SIG-M5 (cell line): ENCODE results near the gene PCP4L1.
"Not testable (repeated sequence)": the region's sequence is repeated elsewhere in the genome, so short reads cannot be mapped to it uniquely, and the experiment has no call there.

Experiments used
- DNase-seq: peaks from one replicate; lab custom pipeline; 2025; lab: John Stamatoyannopoulos, UW

PCP4L1 gene

DNA sequence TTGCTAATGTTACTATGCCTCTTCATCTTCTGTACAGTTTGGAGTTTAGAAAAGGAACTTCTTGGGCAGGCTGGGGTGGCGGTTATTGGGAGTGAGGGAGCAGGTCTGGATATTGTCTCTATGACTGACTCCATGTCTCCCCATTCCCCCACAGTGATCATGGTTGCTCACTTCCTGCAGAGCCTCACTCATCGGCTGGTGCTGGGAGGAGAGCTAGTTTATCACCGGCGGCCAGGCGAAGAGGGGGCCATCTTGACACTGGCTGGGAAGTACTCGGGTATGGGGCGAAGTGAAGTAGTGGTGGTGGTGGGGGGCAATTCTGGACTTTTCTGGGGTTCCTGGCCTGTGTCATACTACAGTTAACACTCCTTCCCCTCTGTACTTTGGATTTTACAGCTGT is 30.5 kb upstream of the PCP4L1 start:
- no peak for DNase-seq

DNA sequence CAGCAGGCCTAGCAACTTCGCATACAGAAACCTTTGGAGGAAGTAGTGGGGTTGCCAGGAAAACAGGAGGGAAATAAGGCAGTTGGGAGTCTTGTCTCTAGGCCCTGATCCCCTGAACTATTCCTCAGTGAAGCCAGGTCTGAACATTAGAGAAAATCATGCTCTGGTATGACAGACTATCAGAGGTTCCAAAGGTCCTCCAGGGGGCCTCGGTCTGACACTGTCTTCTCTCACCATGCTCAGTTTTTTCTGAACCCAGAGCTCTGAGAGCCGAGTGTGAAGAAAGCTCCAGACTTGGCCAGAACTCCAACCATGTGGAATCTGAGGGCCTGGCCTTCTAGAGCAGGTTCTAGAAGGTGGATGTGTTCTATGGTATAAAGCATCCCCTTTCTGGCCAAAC is 28.6 kb upstream of the PCP4L1 start:
- DNase-seq = no peak

DNA sequence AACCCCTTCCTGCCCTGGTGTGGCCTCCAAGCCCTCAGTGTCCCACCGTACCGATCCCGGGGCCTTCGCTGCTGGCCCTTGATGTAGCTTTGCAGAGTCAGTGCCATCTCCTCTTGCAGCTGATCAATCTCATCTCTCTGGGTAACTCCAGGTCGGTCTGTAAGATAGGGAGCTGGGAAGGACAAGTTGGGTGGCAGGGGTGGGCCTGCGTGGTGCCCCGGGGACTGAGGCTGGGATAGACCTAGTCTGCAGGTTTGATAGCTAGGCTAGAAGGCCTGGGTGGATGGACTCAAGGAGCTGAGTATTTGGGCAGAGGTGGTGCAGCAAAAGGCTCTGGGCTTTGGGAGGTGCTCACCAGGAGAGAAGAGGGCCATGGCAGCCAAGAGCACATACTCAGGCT is 27.8 kb upstream of the PCP4L1 start:
- DNase-seq = no peak

DNA sequence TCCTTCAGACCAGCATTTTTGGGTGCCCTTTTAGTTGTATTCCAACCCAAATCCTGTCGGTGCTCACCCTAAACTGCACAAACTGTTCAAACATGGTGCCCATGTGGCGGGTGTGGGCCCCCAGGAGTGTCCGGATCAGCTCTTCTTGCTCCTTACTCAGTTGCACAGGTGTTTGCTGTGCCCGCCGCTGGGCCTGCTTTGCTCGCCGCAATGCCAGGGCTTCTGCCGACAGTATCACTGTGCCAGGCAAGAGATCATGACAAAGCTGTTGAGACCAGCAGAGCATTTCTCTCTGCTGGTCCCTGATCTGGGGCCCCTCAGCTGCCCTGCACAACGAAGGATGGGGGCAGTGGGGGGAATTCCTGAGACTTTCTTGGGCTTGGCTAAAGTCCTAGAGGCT is 25.4 kb upstream of the PCP4L1 start:
- no peak for DNase-seq

DNA sequence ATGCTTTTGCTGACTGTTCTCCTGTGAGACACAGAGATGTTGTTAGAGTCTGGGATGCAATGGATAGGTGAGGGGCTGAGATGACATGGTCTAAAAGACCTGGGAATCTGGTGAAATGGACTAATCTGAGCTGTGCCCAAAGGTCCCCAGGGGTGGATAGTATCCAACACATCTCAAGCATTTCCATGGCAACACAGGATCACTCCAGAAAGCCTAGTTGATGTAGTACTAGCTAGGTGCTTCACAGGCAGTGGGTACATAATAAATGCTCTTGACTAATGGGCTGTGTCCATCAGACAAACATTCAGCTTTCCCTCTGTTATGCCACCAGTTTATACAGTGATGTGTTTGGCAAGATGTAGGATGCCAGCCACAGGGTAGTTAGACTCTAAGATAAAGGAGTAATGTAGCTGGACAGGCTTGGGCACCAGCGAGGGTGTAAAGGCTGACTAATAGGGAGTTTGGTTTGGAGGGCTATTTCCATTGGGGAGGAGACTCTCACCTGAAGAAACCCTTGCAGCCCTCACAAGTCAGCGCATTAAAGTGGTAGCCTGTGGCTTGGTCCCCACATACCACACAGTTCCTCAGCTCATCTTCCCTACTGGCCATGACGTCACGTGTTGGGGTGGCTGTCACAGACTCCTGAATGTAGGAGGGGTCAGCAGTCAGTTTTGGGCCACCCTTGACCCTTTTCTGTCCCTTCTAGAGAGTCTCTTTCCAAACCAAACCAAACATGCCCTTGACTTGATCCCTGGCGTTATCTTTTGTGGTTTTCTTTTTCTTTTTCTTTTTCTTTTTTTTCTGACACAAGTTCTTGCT is 22.4 kb upstream of the PCP4L1 start:
- DNase-seq = no peak

DNA sequence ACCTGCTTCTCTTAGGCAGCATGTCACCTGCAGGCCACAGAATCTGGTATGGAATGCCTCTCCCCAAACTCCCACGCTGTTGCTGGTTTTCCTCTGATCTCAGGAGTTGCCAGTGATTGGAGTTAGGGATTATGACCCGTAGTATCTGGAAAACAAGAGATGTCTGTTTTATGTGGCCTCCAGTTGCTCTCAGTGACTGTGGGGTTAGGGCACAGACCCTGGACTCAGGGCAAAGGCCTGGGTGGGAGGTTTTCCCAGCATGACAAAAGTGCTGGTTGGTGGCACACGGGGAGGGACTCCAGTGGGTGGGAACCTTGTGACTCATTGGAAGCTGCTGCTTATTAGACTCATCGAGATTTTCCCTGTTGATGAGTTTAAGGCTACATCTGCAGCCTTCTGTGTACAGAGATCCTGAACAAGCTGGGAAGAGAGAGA is 20.5 kb upstream of the PCP4L1 start, which contains the start of gene NR1I3:
TSS of gene NR1I3 (minus strand) at position 165 of the 435 bp plus-strand sequence. CDS start 1,638 bp downstream, outside the sequence.
- no peak for DNase-seq

DNA sequence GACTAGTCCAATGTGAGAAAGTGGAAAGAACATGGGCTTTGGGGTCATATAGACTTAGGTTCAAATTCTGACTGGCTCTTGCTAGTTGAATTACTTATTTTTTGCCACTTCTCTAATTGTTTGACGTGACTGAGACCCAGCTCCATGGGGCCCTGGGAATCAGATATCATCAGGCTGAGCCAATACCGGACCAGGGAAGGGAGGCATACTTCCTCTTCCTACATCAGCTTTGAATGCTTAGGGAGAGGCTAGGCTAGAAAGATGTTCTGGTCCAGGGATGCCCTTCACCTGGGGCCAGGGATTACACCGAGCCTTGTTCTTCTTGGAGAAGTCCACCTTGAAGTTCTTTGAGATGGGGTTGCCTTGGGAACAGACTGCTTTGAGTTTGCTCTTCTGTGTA is 16.9 kb upstream of the PCP4L1 start:
- no peak for DNase-seq

DNA sequence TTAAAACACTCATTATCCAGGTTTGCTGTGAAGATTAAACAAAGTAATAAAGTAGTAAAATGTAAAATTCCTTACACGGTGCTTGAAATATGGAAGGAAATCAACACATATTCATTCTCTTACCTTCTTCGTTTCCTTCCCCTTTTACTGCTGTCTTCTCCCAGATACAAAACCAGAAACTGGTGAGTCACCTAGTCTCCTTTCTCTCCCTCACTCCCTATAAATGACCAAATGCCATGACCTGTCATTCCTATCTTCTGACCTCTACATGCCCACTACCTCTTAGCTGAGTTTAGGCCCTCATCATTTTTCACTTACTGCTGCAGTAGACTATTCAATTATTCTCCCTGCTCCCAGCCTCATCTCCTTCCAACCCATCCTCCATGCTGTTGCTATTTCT is 16.2 kb upstream of the PCP4L1 start:
- DNase-seq = no peak

DNA sequence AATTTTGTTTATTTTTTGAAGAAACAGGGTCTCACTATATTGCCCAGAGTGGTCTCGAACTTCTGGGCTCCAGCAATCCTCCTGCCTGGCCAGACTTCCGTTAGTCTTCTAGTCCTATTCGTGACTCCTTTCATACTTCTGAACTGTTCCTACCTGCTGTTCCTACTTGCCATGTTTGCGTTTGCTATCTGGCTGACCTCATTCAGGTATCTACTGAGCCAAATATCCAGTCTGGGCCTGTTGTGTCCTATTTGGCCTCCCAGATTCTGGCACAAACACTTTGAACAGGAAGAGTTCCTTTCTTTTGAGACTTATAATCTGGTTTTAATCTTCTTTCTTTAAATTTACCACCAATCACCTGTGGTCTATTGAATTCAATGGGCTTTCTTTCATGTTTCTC is 13.7 kb upstream of the PCP4L1 start:
- no peak for DNase-seq

DNA sequence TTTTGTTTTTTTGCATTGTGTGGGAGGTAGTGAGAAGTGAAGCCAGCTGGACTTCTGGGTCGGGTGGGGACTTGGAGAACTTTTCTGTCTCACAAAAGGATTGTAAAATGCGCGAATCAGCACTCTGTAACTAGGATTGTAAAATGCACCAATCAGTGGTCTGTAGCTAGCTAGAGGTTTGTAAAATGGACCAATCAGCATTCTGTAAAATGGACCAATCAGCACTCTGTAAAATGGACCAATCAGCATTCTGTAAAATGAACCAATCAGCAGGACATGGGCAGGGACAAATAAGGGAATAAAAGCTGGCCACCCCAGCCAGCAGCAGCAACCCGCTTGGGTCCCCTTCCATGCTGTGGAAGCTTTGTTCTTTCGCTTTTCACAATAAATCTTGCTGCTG is 8.4 kb upstream of the PCP4L1 start:
- not testable (repeated sequence) for DNase-seq

DNA sequence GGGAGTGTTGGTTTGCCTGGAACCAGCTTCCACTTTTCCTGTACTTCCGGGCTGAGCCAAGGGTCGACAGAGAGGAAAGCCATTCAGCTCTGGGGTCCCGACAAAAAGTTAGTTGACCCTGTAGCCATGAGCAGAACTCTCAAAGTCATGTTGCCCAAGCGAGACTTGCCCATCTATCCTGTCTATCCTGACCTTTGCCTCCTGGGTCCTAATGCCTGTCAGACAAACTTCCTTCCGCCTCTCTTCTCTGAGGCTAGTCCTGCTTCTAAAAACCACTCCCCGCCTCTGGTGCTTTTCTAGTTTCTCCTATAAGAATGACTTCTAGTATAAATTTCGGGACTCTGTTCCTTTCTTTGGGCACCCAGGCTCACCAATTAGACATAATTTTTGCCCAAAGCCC is 7.7 kb upstream of the PCP4L1 start:
- DNase-seq = no peak

DNA sequence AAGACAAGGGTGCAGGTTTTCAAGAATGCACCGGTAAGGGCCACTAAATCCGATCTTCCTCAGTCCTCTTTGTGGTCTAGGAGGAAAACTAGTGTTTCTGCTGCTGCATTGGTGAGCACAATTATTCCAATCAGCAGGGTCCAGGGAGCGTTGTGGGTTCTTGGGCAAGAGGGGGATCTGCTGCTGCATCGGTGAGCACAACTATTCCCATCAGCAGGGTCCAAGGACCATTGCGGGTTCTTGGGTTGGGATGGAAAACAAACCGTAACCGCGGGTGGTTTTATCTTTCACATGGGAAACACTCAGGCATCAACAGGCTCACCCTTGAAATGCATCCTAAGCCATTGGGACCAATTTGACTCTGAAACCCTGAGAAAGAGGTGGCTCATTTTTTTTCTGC is 7.0 kb upstream of the PCP4L1 start:
- no peak for DNase-seq

DNA sequence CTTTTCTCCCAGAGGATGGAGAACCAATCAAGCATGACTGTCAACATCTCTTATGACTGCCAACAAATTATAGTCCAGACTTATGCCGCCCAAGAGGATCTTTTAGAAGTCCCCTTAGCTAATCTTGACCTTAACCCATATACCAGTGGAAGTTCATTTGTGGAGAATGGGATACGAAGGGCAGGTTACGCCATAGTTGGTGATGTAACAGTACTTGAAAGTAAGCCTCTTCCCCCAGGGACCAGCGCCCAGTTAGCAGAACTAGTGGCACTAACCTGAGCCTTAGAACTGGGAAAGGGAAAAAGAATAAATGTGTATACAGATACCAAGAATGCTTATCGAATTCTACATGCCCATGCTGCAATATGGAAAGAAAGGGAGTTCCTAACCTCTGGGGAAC is 3.2 kb upstream of the PCP4L1 start:
- not testable (repeated sequence) for DNase-seq

DNA sequence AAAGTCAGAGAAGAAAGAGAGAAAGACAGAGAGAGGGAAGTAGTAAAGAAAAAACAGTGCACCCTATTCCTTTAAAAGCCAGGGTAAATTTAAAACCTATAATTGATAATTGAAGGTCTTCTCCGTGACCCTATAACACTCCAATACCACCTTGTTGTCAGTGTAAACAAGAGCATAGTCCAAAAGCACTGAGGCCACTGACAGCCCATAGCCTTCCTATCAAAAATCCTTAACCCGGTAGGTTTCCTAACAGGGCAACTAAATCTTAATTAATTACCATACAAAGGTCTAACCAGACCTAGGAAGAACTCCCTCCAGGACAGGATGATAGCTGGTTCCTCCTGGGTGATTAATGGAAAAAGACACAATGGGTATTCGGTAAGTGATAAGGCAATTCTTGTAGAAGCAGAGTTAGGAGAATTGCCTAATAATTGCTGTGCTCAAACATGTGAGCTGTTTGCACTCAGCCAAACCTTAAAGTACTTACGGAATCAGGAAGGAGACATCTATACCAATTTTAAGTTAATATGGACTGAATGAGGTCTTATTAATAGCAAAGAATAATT is 2.5 kb upstream of the PCP4L1 start:
- not testable (repeated sequence) for DNase-seq

DNA sequence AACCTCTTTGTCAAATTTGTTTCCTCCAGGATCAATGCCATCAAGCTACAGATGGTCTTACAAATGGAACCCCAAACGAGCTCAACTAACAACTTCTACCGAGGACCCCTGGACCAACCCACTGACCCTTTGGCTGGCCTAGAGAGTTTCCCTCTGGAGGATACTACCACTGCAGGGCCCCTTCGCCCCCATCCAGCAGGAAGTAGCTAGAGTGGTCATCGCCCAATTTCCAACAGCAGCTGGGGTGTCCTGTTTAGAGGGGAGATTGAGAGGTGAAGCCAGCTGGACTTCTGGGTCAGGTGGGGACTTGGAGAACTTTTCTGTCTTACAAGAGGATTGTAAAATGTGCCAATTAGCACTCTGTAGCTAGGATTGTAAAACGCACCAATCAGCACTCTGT is 1.4 kb upstream of the PCP4L1 start:
- DNase-seq = not testable (repeated sequence)

DNA sequence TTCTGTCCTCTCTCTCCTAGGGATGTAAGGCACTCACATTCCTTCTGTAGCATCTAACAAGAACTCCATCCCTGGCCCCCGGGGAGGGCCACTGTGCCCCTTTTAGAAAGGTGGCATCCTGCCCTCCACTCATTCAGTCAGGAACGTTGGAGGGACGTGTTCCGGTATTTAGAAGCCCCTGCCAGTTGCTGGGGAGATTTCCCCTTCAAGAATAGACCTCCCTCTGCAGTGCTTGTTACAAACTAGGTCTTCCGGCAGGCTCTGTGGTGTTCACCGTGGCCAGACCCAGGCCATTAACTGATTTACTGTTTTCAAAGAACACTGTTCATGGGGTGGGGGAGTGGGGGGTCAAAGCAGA is 779 bp downstream of the PCP4L1 start:
- DNase-seq = no peak

DNA sequence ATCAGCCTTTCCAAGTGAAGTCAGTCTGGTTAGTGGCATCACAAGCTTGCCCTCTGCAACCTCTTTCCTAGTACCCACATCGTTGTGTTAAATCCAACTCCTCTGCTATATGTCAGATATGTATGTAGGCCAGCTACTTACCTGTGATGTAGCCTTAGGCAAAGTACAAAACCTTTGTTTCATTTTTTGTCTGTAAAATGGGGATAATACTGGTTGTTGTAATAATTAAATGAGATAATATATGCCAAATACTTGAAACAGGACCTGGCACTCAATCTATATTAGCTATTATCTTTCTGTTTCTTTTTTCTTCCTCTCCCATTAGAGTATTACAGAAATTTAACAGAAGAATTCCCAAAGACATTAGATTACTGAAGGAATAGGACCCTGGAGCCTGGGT is 1.2 kb downstream of the PCP4L1 start:
- no peak for DNase-seq

DNA sequence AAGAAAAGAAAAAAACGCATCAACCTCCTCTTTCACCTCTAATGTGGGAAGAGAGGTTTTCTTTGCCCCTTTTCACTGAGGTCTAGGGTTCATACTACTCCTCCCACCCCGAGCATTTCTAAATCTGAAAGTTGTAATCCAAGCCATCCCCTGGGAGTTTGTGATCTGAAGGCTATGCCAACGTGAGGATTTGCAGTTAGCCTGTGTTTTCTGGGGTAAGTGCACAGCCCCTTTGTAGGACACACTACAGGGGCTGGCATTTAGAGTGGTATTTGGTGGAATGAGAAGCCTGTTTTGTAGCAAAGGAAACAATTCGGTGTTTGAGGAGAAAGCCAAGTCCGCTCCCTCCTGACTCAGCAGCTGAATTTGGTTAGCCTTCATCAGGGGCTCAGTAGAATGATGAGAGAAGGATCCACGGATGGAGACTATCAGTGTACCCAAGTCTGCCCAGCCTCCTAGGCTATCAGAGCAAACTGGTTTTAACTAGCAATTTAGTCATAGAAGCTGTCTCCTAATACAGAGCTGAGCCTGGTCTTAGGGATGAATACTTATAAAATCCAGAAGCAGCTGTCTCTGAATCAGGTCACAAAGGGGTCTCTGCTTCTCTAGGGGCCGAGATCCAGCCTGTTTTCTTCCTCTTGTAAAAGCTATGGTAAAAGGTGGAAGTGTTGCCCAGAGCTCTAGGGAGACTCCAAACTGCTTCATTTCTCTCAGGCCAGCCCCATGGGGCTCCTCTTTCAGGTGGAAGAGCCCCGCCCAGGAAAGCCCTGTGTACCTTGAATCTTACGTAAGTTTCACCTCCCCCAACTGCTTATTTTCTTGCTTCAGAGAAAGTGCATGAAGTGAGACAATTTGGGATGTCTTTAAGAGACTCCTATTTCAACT is 2.1 kb downstream of the PCP4L1 start:
- DNase-seq = no peak

DNA sequence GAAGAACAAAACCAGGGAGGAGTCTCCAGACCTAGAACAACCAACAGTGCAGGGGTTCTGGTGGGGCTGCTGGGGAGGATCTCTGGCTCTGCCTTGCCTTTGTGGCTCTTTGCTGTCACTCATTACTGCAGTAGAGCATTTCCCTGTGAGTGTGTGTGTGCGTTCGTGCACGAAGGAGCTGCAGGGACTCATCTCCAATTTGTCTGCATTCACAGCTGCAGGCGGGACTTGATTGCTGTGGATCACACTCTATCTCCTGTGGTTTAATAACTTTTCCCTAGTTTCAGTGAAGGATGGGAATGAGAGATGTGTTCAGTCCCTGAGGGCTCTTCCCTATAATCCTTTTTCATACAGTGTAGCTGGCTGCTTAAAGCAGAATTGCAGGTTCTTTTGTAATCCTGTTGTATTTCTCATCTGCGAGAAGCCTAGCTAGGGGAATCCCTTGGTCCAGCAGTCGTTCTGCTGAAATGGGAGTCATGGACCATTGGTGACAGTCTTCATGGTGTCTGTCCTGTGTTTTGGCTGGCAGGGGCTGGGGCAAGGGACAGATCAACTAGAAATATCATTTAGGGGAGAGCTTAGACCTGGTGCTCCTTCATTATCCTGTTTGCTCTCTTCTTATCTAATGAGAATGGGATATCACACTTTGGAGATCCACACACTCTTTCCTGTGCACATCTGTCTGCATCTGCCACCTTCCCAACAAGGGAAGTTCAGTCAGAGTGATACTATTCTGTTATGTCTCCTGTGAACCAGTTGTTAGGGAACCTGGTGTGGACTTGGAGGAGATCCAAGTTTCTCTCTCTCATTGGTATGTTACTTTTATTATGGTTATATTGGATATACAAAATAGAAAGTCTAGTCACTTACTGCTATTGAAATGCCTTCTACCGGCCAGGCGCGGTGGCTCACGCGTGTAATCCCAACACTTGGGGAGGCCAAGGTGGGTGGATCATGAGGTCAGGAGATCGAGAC is 3.0 kb downstream of the PCP4L1 start:
- no peak for DNase-seq

DNA sequence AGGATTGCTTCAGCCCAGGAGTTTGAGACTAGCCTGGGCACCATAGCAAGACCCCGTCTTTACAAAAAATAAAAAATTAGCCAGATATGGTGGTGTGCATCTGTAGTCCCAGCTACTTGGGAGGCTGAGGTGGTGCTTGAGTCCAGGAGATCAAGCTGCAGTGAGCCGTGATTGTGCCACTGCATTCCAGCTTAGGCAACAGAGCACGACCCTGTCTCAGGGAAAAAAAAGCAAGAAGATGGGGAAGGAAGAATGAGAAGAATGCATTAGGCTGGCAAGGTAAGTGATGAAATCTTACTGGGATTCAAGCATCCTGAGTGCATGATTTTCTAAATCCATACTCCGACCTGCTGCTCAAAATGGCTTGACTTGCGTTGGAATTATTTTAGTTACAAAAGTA is 6.8 kb downstream of the PCP4L1 start:
- DNase-seq = no peak

DNA sequence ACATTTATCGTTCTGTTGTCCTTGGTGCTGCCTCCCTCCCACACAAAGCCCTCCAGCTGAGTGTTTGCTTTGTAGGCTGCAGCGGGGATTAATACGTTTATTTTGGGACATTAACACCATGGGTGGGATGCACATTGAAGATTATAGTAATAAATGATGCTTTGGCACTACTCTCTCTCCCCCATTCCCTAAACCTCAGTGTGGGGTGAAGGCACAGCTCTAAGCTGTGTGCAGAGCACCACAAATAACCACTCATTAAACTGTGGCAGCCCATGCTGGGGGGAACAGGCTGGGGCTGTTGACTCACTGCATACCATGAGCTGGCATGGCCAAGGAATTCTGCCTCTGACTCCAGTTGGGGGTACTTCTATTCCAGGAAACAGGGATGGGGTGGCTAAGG is 7.7 kb downstream of the PCP4L1 start:
- no peak for DNase-seq

DNA sequence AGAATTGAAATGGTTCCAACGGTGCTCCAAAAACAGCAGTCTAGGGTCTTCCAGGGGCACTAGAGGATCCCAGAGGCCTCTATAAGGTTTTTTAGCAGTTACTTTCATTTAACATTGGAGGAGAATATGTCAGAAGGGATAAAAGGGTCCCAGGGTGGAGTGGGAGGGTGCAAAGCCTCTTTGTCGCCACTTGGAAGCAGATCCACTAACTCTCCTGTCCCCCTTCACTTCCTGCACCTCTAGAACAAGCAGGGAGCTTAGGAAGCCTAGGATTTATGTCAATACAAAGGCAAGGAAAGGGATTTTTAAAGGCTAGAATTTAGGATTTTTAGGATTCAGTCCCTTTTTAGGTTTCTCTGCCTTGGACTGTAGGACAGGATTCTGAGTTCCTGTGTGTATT is 8.3 kb downstream of the PCP4L1 start:
- no peak for DNase-seq
